ENCODE data around the gene SNORC.

SNORC gene

GRCh38 chr2:232869138-232870017, 686 bp upstream of the SNORC start:
- no peak for DNase-seq (ENCODE audit: low spot score)

GRCh38 chr2:232870766-232871371, 805 bp downstream of the SNORC start:
- no peak for DNase-seq (ENCODE audit: low spot score)

GRCh38 chr2:232871418-232871834, 1.4 kb downstream of the SNORC start:
- DNase-seq (ENCODE audit: low spot score): no peak

DNA sequence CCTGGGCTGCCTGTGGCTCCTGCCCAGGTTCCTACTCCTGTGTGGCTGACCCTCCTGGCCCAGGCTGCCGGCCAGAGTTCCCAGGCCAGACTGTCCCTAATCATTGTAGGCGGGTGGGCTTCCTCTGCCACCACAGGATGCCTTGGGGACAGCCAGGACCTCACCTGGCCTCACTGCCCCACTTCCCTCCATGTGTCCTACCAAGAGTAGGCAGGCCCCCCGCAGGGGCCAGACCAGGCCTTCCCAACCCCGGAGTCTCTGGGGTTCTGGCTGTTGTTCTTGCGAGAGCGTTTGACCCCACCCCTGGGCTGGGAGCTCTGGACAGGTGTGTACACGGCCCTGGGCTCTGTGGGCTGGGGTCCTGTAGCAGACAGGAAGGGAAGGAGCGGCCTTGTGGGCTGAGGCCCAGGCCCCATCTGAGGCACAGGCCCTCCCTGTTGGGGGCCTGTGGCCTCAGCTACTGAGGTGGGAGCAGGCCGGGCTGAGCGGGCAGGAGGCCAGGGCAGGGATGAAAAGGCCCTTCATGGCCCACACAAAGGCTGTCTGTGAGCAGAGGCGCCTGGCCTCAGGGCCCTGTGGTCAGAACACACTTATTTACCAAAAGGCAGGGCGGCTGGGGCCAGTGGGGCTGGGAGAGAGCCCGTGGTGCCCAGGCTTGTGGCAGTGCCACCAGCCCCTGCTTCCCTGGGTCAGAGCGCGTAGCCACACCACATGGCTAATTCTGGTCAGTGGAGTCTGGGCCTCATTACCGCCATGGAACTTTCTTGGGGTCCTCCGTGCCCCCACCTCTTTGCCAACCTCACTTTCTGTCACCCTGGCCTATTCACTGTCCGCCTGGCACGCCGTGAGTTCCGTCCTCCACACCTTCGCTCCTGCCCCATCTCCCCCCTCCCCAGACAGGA, 2.0 kb downstream of the SNORC start:
- DNase-seq (ENCODE audit: low spot score): no peak

DNA sequence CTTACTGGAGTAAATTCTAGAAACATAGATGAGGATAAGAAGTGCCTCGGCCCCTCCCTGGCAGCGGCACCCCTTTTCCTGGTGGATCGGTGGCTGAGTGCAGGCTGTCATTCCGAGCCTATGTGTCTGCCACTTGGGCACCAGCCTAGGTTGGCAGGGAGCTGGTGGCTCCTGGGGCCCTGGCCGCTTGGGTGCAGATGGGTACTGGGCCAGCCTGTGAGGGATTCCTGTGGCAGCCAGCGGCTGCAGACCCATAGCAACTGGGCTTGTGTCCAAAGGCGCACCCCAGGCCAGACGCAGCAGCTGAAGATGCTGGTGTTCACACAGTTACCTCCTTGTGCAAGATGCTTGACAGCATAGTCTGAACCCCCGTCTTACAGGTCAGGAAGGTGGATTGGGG, 2.8 kb downstream of the SNORC start:
- DNase-seq (ENCODE audit: low spot score): no peak

DNA sequence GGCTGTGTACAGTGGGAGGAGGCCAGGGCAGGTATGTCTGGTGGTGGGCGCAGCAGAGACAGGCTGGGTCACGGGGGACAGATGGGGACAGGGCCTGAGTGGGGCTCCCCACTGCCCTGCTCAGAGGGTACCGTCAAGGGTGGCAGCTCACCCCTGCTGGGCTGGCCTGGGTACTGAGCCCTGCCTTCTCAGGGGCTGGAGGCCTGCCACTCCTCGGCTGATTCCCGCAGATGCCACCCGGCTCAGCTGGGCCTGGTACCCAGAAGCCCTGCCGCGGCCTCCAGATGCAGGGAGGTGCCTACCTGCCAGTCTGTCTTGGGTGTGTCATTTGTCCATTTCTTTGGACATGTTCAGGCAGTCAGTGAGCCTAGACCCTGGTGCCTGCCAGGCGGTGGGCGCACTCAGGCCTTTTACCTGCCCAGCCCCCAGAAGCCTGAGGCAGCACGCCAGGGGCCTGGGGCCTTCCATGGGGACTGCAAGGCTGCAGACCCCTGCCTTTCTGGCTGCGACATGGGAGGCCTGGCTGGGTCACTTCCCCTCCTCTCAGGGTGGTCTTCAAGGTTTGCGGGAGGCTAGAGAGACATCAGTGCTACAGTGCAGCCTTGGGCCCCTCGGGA, 3.3 kb downstream of the SNORC start:
- DNase-seq (ENCODE audit: low spot score): no peak

GRCh38 chr2:232873909-232874641, 4.0 kb downstream of the SNORC start:
- no peak for DNase-seq (ENCODE audit: low spot score)

- DNase-seq (ENCODE audit: low spot score): no peak
Observed at GRCh38 chr2:232874677-232875223, 4.7 kb downstream of the SNORC start.

DNA sequence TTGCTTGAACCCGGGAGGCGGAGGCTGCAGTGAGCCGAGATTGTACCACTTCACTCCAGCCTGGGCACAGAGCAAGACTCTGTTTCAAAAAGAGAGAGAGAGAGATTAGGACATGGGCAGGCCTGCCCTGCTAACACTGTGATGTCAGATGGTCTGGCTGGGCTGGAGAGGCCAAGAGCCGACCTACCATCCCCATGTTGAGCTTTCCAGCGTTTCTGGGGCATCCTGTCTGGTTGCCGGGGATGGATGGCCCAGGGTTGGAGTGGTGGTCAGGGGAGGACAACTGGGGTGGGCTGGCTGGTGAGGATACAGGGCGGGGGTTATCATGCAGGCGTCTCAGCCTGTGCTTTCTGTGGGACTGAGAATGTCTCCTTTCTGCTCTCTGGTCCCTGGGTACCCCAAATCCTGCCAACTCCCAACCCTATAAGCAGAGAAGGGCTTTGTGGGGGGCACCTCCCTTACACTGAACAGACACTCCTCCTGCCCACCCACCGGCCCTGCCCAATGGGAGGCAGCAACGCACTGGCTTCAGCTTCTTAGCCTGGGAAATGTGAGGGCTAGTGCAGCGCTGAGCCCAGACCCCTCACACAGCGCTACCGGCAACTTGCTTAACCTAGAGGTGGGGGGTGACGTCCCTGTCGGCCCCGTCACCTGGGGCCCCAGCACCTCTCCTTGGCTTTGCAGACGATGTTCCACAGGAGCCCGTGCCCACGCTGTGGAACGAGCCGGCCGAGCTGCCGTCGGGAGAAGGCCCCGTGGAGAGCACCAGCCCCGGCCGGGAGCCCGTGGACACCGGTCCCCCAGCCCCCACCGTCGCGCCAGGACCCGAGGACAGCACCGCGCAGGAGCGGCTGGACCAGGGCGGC, 5.4 kb downstream of the SNORC start:
- DNase-seq (ENCODE audit: low spot score): no peak

DNA sequence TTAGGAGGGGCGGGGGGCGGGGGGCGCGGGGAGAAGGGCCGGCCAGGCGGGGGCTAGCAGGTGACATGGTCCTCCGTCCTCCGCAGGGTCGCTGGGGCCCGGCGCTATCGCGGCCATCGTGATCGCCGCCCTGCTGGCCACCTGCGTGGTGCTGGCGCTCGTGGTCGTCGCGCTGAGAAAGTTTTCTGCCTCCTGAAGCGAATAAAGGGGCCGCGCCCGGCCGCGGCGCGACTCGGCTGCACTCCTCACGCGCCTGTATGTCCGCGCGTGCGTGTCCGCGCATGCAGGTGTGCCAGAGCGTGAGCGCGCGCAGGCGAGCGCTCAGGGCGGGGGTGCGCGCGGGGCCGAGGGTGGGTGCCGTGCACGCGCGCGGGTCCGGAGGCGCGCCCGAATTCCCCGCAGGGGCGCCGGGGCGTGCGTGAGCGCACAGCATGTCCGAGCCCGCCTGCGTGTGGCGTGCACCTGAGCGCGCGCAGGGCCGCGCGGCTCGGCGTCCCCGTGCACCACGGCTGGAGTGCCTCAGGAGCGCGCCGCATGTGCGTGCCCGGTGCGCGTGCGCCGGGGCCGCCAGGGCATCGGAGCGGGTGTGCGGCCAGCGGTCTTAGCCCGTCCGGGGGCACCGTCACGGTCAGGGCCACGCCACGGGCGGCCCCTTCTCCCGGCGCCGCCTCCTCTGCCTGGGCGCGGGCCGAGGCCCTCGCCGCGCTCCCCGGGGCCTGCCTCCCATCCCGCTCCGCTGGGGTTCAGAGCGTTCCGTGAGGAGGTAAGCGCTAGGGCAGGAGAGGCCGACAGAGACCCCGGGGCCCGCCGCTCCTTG, 6.3 kb downstream of the SNORC start:
- DNase-seq (ENCODE audit: low spot score): no peak

GRCh38 chr2:232876978-232877441, 6.9 kb downstream of the SNORC start:
- DNase-seq (ENCODE audit: low spot score): no peak

DNA sequence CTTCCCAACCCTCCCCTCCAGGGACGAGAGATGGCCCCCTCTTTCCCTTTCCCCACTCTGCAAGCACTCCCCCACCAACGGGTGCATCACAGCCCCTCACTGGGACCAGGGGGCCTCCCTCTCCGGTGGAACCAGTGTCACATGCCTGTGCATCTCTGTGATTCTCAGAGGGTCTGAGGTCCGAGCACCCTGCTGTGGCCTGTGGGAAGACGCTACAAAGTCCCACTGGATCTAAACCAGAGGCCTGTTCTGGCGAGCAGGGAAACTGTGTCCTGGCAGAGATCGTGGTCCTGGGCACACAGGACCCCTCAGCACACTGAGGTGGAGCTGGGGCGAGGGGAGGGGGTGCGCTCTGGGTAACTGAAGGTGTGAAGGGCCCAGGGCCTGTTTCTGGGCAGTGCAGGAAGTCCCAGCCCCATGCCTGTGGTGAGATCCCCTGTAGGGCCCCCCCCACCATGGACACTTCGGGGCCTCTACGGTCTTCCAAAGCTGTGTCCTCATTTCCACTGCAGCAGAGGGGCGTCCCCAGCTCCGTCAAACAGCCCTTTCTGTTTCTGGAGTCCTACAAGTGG, 8.0 kb downstream of the SNORC start:
- DNase-seq (ENCODE audit: low spot score): no peak

DNA sequence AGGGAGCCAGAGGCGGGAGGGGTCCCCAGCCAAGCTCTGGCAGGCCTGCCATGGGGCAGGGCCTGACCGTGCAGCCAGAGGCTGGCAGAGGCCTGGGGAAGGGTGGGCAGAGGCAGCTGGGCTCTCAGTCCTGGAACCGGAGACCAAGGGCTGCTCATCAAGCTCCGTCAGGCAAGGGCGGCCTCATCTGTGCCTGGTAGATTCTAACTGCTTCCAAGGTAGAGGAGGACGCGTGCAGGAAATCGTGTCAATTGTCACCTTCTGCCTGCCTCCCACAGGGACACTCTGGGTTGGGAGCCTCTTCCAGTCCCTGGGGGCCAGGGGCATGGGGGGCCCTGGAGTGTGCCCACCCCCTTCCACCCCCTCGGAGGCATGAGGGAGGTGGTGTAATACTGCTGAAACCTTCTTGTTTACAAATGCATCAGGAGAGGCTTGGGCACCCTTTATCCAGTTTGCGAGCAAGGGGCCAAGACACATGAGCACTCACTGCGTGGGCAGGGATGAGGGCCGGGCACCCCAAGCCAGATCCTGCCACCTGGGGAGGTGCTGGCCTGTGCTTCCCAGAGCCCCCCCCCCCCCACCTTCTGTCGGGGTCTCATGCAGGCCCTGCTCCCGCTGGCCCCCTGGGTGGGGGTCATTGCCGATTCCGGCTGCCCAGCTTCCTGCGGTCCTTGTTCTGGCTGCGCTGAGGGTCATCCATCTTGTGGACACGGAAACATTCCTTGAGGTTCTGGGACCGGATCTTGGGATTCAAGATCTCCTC, 9.0 kb downstream of the SNORC start:
- no peak for DNase-seq (ENCODE audit: low spot score)

- no peak for DNase-seq (ENCODE audit: low spot score)
Observed at GRCh38 chr2:232879618-232880494, 9.8 kb downstream of the SNORC start.

- no peak for DNase-seq (ENCODE audit: low spot score)
Observed at GRCh38 chr2:232880764-232881351, 10.8 kb downstream of the SNORC start.

- no peak for DNase-seq (ENCODE audit: low spot score)
Observed at GRCh38 chr2:232882085-232882484, 12.0 kb downstream of the SNORC start.

All from CD4-positive, alpha-beta T cell treated with Interleukin-6 at 100 ng/mL for 8 hours (primary cell).